CD4-positive, alpha-beta T cell treated with Interleukin-4 for 1 hour (primary cell): Measurements from ENCODE around the gene MUS81.
"Not testable (repeated sequence)": the region's sequence is repeated elsewhere in the genome, so short reads cannot be mapped to it uniquely, and the experiment has no call there.

Experiments used
- DNase-seq, 2 donors: peaks; one replicate each; pipeline ENCODE4 v3.0.0-alpha.2; 2020 to 2022

Gene MUS81

GRCh38 chr11:65860278-65861164, at the start of gene MUS81:
TSS of gene MUS81 (plus strand) at chr11:65860433. CDS start at chr11:65860754, 321 bp downstream.
- peak; percentile 95 to 96 for DNase-seq

DNA sequence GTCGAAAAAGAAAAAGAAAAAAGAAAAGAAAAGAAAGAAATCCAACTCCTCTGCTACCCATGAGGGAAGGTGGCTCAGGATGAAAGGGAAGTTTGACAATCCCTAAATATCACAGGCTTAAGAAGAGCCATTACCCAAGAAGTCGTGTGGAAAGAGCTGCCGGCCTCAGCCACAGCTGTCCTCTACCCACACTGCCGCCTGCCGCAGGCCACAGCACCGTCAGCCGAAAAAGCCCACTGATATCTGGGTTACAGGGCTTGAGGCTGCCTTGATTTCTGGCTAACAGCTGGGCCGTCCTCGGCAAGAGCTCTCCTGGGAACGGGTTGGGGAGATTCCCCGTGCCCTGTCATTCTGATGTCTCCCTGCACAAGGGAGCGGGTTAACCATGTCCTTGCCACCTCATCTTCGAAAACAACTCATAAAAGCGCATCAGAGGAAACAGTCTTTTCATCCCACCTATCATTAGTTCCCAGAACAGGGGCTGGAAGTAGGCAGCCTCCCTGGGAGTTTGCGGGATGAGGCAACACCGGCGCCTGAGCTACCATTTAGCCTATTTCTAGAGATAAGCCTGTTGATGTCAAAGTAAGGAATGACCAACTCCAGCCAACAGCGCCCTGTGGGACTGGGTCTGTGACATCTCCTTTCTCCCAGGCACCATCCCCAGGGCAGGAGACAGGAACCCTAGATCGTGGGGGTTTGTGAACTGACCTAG, 48.3 kb upstream of the MUS81 start:
- DNase-seq = no peak

DNA sequence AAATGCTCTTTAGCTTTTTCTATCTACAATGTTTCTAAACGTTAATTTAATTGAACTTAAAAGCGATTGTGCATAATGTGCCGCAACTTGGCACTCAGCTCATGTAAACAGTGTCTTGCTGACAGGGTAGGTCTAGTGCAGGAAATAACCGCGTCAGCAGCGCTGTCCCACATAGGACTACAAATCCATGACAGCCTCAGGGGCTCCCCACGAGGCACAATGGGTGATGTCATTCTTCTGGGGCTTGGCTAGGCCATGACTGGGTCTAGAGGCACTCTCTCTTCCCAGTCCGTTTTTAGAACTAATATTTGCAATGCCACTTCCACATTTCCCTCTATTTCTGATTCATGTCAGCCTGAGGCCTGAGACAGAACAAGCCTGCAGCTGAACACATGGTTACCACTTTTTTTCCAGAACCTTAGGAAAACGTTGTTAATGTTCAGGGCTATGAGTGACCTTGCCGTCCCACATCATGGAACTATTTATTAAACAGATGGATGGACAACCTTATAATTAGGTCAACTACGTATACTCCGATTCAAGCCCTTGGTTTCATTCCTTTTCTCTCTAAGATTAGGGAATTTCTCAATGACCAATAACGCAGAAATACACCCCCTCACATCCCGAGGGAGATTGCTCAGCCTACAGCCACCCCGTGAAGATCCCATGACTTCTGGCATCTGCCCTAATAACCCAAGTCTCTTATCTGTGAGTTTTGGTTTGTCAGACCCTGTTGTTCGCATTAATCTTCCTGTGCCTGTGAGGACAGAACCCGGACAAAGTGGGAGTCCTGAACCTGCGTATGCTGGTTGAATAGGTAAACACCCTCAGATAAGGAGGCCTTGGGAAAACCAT, 45.9 kb upstream of the MUS81 start:
- peak in 1 of 2 donors; percentile 31 for DNase-seq

- DNase-seq = no peak
Measured at GRCh38 chr11:65814986-65815565, 45.2 kb upstream of the MUS81 start.

- no peak for DNase-seq
Measured at GRCh38 chr11:65816696-65817095, 43.5 kb upstream of the MUS81 start.

- DNase-seq = no peak
Measured at GRCh38 chr11:65817312-65817834, 42.9 kb upstream of the MUS81 start.

DNA sequence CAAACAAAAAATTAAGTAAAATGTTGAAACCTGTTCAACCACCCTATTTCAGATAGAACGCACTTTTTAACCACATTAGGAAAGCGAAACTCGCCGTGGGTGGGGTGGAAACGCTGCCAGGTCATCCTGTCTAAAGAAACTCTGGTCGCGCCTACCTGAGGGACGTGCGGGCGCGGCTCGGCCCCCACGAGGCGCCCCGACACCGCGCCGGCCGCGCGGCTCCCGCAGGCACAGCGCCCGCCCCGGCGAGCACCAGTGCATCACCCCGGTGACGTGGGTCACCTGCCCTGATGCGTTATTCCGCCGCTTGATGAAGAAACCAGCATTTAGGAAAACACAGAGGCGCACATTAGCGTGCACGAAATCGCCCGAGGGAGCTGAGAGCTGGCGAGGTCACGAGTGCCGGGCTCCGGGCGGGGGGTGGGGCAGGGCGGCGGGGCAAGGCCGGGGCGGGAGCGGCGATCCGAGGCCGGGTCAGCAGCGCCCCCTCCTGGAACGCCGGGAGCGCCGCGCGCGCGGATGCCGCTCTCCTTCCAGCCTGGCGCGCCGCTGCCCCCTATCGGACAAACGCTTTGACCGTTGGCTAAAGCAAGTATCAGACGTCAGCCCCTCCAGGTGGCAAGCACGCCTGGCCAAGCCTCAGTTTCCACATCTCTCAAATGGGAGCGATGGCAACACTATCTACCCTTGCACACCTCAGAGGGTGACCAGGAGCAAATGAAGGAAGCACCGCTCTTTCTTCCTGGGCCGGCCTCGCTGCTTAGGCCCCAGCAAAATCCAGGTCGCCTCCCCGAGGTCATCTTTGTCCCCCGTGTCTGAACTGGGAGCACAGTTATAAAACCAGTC, 42.2 kb upstream of the MUS81 start:
- DNase-seq = peak; percentile 91 to 92

GRCh38 chr11:65821107-65821506, 39.1 kb upstream of the MUS81 start:
- DNase-seq = no peak

- no peak for DNase-seq
Measured at GRCh38 chr11:65822776-65823528, 37.3 kb upstream of the MUS81 start.

- DNase-seq = no peak
Measured at GRCh38 chr11:65826984-65827735, 33.1 kb upstream of the MUS81 start.

DNA sequence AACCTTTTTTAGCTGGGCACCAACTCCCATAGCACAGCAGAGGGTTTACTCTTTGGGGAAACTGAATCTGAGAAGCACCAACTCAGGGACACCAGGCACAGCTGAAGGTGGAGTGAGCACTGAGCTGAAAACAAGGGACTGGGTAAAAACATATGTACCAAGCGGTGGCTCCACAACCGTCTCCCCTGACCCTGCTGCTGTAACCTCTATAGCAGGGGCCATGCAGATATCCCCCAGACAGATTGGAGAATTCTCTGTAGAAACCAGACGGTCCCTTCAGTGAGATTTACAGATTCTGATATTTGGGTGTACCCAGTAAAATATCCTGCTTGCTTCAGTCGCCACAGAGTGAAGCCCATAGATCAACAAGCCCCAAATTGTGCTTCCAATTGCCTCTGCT, 30.8 kb upstream of the MUS81 start:
- DNase-seq = no peak

DNA sequence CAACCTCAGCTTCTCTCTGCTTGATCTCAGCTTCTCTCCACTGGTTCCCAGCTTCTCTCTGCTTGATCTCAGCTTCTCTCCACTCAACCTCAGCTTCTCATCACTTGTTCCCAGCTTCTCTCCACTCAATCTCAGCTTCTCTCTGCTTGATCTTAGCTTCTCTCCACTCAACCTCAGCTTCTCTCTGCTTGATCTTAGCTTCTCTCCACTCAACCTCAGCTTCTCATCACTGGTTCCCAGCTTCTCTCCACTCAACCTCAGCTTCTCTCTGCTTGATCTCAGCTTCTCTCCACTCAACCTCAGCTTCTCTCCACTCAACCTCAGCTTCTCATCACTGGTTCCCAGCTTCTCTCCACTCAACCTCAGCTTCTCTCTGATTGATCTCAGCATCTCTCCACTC, 28.0 kb upstream of the MUS81 start:
- DNase-seq = not testable (repeated sequence)

DNA sequence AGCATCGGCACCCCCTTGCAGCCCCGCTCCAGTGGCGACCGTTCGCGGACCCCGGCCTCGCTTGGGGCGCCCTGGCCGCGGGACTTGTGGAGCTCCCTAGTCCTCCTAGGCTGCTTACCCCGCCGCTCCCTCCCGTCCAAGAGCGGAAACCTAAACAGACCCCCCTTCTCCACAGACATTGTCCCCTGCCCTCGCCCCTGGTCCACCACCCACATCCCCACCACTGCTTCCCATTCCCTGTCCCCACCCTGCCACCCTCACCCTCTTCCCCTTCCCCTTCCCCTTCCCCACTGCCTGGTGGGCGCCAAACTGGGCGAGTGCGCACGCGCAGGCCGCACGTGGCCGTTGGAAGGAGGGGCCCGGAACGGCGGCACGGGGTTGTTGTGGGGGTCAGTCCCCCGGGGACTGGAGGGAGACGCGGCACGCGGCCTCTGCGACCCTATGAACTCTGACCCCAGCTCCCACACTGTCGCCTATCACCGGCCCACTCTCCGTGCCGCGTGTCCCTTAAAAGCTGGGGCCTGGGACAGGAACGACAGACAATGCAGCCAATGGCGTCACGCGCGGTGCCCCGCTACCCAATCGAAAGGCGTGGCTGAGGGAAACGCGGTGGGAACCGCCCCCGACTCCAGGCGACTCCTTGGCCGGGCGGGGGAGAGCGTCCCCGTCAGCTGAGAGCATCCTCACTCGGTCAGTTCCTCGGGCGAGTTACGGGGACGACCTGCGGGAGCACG, 26.8 kb upstream of the MUS81 start, which contains the start of gene SNX32:
SNX32 (plus strand) TSS at position 667 of the 734 bp plus-strand sequence. CDS start 103 bp downstream, outside the sequence.
- DNase-seq = peak; percentile 94 to 96

- DNase-seq = no peak
Measured at GRCh38 chr11:65834202-65834601, 26.0 kb upstream of the MUS81 start.

DNA sequence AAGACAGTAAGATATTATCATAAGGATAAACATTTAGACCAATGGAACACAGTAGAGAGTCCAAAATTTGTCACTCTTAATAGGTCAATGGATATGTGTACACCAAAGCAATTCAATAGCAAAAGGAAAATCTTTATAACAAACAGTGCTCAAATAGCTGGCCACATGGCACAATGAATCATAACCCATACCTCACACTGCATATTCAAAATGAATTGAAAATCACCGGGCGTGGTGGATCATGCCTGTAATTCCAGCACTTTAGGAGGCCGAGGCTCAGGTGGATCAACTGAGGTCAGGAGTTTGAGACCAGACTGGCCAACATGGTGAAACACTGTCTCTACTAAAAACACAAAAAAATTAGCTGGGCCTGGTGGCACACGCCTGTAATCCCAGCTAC, 18.1 kb upstream of the MUS81 start:
- no peak for DNase-seq

- DNase-seq = no peak
Measured at GRCh38 chr11:65843811-65844210, 16.4 kb upstream of the MUS81 start.

DNA sequence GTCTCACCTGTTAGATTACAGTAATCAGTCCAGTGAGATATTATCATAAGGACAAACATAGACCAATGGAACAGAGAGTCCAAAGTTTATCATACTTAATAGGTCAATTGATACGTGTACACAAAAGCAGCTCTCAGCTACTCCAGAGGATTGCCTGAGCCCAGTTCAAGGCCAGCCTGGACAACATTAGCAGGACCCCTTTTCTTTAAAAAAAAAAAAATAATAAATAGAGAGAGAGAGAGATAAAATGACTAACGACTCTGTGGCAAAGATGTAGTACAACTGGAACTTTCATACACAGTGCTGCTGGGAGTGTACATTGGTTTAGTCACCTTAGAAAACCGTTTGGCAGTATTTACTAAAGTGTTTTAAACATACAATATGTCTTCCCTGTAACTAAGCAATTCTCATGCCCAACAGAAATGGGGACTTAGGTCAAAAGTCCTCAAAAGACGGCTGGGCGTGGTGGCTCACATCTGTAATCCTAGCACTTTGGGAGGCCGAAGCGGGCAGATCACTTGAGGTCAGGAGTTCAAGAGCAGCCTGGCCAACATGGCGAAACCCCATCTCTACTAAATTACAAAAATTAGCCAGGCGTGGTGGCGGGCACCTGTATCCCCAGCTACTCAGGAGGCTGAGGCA, 15.9 kb upstream of the MUS81 start:
- DNase-seq = no peak

- DNase-seq = no peak
Measured at GRCh38 chr11:65847746-65848145, 12.5 kb upstream of the MUS81 start.

DNA sequence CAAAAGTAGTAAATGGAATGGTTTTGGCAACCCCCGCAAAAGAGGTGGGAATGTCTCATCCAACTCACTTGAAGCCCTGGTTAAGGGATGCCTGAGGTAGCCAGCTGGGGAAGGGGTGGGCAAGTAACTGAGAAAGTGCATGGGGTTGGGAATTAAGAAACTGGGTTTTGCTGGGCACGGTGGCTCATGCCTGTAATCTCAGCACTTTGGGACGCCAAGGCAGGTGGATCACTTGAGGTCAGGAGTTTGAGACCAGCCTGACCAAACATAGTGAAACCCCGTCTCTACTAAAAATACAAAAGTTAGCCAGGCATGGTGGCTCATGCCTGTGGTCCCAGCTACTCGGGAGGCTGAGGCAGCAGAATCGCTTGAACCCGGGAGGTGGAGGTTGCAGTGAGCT, 11.5 kb upstream of the MUS81 start:
- not testable (repeated sequence) for DNase-seq
